Measurements from ENCODE around the gene UCN.
"Not testable (repeated sequence)": the region's sequence is repeated elsewhere in the genome, so short reads cannot be mapped to it uniquely, and the experiment has no call there.

The UCN gene

DNA sequence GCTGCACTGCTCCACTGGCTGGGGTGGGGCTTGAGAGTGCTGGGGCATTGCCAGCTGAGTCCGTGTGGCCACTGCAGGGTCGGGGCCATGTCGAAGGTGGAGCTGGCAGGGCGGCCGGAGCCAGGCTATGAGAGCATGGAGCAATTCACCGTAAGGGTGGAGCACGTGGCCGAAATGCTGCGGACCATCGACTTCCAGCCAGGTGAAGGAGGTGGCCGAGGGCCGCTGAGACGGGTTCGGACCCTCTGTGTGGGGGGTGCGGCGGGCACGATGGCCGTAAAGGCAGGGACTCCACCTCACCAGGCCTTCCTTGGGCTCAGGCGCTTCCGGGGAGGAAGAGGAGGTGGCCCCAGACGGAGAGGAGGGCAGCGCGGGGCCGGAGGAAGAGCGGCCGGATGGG, 2.1 kb downstream of the UCN start:
- DNase-seq (ENCODE audit: low read depth) = no peak
- TF ChIP-seq, protein P1, sequence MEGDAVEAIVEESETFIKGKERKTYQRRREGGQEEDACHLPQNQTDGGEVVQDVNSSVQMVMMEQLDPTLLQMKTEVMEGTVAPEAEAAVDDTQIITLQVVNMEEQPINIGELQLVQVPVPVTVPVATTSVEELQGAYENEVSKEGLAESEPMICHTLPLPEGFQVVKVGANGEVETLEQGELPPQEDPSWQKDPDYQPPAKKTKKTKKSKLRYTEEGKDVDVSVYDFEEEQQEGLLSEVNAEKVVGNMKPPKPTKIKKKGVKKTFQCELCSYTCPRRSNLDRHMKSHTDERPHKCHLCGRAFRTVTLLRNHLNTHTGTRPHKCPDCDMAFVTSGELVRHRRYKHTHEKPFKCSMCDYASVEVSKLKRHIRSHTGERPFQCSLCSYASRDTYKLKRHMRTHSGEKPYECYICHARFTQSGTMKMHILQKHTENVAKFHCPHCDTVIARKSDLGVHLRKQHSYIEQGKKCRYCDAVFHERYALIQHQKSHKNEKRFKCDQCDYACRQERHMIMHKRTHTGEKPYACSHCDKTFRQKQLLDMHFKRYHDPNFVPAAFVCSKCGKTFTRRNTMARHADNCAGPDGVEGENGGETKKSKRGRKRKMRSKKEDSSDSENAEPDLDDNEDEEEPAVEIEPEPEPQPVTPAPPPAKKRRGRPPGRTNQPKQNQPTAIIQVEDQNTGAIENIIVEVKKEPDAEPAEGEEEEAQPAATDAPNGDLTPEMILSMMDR (IDR thresholded peaks at IDR 0.05; ENCODE audit: insufficient read depth, low read depth, low read length, missing control alignments) = no peak
- H3K4me3 ChIP-seq (ENCODE audit: low read length) = no peak overlapping the region

DNA sequence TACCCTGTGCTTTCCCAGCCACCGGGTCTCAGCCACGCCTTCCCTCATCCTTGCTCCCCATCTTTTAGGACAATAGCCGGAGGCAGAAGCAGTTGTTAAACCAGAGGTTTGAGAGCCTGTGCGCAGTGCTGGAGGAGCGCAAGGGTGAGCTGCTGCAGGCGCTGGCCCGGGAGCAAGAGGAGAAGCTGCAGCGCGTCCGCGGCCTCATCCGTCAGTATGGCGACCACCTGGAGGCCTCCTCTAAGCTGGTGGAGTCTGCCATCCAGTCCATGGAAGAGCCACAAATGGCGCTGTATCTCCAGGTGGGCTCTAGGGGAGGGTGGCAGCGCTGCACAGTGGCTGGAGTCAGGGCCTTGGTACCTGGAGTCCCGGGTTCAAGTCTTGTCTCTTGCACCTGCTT, 2.7 kb downstream of the UCN start:
- no peak for DNase-seq (ENCODE audit: low read depth)

DNA sequence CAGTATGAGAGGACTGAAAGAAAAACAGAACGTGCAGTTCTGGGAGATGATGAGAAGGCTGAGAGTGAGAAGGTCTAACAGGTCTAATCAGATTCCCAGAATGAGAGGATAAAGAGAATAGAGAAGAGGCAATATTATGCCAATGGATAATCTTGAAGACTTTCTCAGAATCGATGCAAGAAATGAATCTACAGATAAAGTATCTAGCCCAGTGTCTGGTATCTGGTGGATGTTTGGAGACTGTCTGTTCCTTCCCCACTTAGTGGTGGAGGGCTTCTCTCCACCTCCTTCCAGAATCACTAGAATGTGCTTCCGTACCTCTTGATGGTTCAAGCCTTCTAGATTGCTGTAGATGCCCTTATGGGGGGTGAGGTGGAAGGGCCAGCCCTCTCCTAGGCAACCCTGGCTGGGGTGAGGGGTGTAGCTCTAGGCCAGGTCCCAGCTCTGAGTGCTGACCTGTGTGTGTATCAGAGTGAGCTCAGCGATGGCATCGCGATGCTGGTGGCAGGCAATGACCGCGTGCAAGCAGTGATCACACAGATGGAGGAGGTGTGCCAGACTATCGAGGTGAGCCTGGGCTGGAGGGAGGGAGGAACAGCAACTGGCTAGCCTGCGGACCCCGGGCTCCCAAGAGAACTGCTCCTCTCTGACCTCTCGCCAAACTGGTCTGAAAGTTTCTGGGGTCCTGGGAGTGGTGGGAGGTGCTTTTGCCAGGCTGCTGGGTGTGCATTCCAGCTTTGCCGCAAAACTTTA, 3.6 kb downstream of the UCN start:
- TF ChIP-seq, protein P1 (IDR thresholded peaks at IDR 0.05; ENCODE audit: insufficient read depth, low read depth, low read length, missing control alignments) = no peak
- no peak for DNase-seq (ENCODE audit: low read depth)
- H3K4me3 ChIP-seq (ENCODE audit: low read length) = no peak overlapping the region

More for the DNA sequence above, 2.7 kb downstream of the UCN start:
- TF ChIP-seq, protein P1 (IDR thresholded peaks at IDR 0.05; ENCODE audit: insufficient read depth, low read depth, low read length, missing control alignments) = no peak
- no peak overlapping the region for H3K4me3 ChIP-seq (ENCODE audit: low read length)

- TF ChIP-seq, protein P1 (IDR thresholded peaks at IDR 0.05; ENCODE audit: insufficient read depth, low read depth, low read length, missing control alignments) = peak; percentile 88
- peak; percentile 75 for DNase-seq (ENCODE audit: low read depth)
- H3K4me3 ChIP-seq (ENCODE audit: low read length) = no peak overlapping the region
Measured at GRCh38 chr2:27303093-27304025, 4.9 kb downstream of the UCN start.

GRCh38 chr2:27300606-27301005, 7.6 kb downstream of the UCN start:
- DNase-seq (ENCODE audit: low read depth); H3K4me3 ChIP-seq (ENCODE audit: low read length): not testable (repeated sequence)

DNA sequence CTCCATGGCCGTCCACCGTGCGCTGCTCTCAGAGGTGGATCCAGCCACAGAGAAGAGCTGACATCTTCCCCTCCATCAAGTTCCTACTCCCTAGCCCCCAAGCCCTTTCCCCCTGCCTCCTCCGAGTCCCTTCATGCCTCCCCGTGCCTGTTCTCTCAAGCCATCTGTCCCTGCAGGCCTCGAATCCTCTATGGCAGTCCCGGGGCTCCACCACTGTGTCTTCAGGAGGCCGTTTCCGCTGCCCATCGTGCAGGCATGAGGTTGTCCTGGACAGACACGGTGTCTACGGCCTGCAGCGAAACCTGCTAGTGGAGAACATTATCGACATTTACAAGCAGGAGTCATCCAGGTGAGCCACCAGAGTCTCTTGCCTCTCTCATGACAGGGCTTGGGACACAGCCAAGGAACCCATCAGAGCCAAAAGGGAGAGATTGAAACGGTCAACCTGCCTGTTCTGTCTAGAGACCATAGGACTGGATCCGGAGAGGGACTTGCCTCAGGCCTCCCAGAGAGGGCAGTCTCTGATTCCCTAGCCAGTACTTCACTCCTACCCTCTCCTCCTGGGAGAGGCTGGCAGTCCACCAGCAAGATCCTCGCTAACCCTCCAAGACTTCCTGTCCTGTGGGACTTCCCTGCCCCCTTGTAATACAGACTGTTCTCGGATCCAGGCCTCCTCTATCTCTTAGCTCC, 9.7 kb downstream of the UCN start:
- TF ChIP-seq, protein P1 (IDR thresholded peaks at IDR 0.05; ENCODE audit: insufficient read depth, low read depth, low read length, missing control alignments) = no peak
- no peak overlapping the region for H3K4me3 ChIP-seq (ENCODE audit: low read length)
- DNase-seq (ENCODE audit: low read depth) = no peak

DNA sequence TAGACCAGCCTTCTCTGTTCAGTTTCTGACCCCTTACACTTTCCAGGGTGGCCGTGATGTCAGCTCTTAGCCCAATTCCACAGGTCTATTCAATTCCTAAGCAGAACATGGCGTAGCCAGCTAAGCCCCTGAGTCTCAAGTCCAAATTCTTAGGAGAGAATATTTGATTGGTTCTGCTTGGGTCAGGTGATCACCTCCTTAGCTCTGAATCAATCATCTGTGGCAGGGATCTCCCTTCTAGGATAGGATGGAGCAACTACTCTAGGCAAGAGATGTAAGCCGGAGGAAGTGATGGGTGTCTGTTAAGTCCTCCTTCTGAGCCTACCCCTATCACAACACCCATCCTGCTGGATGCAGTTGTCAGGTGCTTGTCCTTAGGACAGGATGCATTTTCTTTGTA, 11.1 kb downstream of the UCN start:
- DNase-seq (ENCODE audit: low read depth) = no peak
- TF ChIP-seq, protein P1 (IDR thresholded peaks at IDR 0.05; ENCODE audit: insufficient read depth, low read depth, low read length, missing control alignments) = no peak

More for the DNA sequence above, 11.1 kb downstream of the UCN start:
- no peak overlapping the region for H3K4me3 ChIP-seq (ENCODE audit: low read length)

All from epithelial cell of esophagus (primary cell).